RCC 7860 (cell line): Measurements from ENCODE around the gene PRDM16.

Experiments used
- DNase-seq: peaks from one replicate; pipeline ENCODE4 v3.0.0-alpha.2; 2015; ENCODE audit warnings: low spot score
- FAIRE-seq: peaks from 2 replicates; lab custom pipeline; 2012; peaks lifted over from hg19 to GRCh38; lab: Jason Lieb, UNC

Gene PRDM16

GRCh38 chr1:3174487-3175247 is 105.7 kb downstream of the PRDM16 start:
- FAIRE-seq, result no peak
- no peak for DNase-seq

GRCh38 chr1:3175486-3175885 is 106.5 kb downstream of the PRDM16 start:
- FAIRE-seq, result no peak
- DNase-seq, result no peak

- FAIRE-seq (no peak), DNase-seq (no peak)
Measured at GRCh38 chr1:3176028-3176427, 107.0 kb downstream of the PRDM16 start.

- no peak for FAIRE-seq
- DNase-seq, result no peak
Measured at GRCh38 chr1:3176820-3177219, 107.8 kb downstream of the PRDM16 start.

GRCh38 chr1:3178279-3178678 is 109.3 kb downstream of the PRDM16 start:
- DNase-seq (no peak), FAIRE-seq (no peak)

- DNase-seq (no peak), FAIRE-seq (no peak)
Measured at GRCh38 chr1:3179471-3179870, 110.5 kb downstream of the PRDM16 start.

- no peak for FAIRE-seq
- DNase-seq, result no peak
Measured at GRCh38 chr1:3180915-3181314, 111.9 kb downstream of the PRDM16 start.

- DNase-seq (no peak), FAIRE-seq (no peak)
Measured at GRCh38 chr1:3181956-3182355, 113.0 kb downstream of the PRDM16 start.

- FAIRE-seq (no peak), DNase-seq (no peak)
Measured at GRCh38 chr1:3183411-3183810, 114.4 kb downstream of the PRDM16 start.

- no peak for FAIRE-seq
- DNase-seq, result no peak
Measured at GRCh38 chr1:3183813-3184212, 114.8 kb downstream of the PRDM16 start.

GRCh38 chr1:3184666-3185065 is 115.7 kb downstream of the PRDM16 start:
- no peak for DNase-seq
- no peak for FAIRE-seq

GRCh38 chr1:3185896-3186525 is 117.0 kb downstream of the PRDM16 start:
- no peak for FAIRE-seq

GRCh38 chr1:3186526-3186921 is 117.5 kb downstream of the PRDM16 start:
- FAIRE-seq (no peak), DNase-seq (no peak)

More at GRCh38 chr1:3185896-3186525, 117.0 kb downstream of the PRDM16 start:
- DNase-seq, result no peak

GRCh38 chr1:3187415-3188149 is 118.6 kb downstream of the PRDM16 start:
- DNase-seq (no peak), FAIRE-seq (no peak)

- DNase-seq, result no peak
- no peak for FAIRE-seq
Measured at GRCh38 chr1:3188150-3188971, 119.4 kb downstream of the PRDM16 start.

- no peak for FAIRE-seq
- no peak for DNase-seq
Measured at GRCh38 chr1:3190256-3191041, 121.4 kb downstream of the PRDM16 start.

GRCh38 chr1:3192361-3192760 is 123.4 kb downstream of the PRDM16 start:
- FAIRE-seq (no peak), DNase-seq (no peak)

GRCh38 chr1:3192825-3193224 is 123.8 kb downstream of the PRDM16 start:
- DNase-seq (no peak), FAIRE-seq (no peak)

- no peak for DNase-seq
- FAIRE-seq, result no peak
Measured at GRCh38 chr1:3193811-3194210, 124.8 kb downstream of the PRDM16 start.

- DNase-seq, result no peak
- no peak for FAIRE-seq
Measured at GRCh38 chr1:3194760-3195479, 125.9 kb downstream of the PRDM16 start.
